Stimulated activated naive B cell treated with anti-CD40 and anti-IgM and Interleukin-4, amounts not matched to agents 10 μg/mL and 1 μg/mL and 100 μg/mL, for 72 hours (primary cell): ENCODE data around the gene MED13.
"Not testable (repeated sequence)": the region's sequence is repeated elsewhere in the genome, so short reads cannot be mapped to it uniquely, and the experiment has no call there.

Source experiments
- ATAC-seq, 2 donors: fragments of 150-1000 bp; cut with Tn5 transposase; replicated peaks; 2 replicates each; pipeline ENCODE4 v1.10.0; 2021; ENCODE audit warnings: moderate library complexity in 1 of 2
- DNase-seq: peaks from one replicate; pipeline ENCODE4 v3.0.0; 2021
- H3K27ac Mint-ChIP-seq: one replicate; pipeline ENCODE4 v1.8.0; 2022; ENCODE audit warnings: mild to moderate bottlenecking, mixed read lengths
- H3K27me3 Mint-ChIP-seq, 2 donors: one replicate each; pipeline ENCODE4 v1.8.0; 2022; ENCODE audit warnings: mixed read lengths in 2 of 2
- H3K36me3 Mint-ChIP-seq, 2 donors: one replicate each; pipeline ENCODE4 v1.8.0; 2022; ENCODE audit warnings: mixed read lengths in 2 of 2, mild to moderate bottlenecking in 1 of 2
- H3K4me1 Mint-ChIP-seq, 2 donors: one replicate each; pipeline ENCODE4 v1.8.0; 2022; ENCODE audit warnings: mixed read lengths in 2 of 2, mild to moderate bottlenecking in 1 of 2
- H3K4me3 Mint-ChIP-seq, 2 donors: one replicate each; pipeline ENCODE4 v1.8.0; 2022; ENCODE audit warnings: mild to moderate bottlenecking in 2 of 2, mixed read lengths in 2 of 2, moderate library complexity in 1 of 2
- H3K9me3 Mint-ChIP-seq, 2 donors: one replicate each; pipeline ENCODE4 v1.8.0; 2022; ENCODE audit warnings: mixed read lengths in 2 of 2, mild to moderate bottlenecking in 1 of 2

The MED13 gene

GRCh38 chr17:61926826-61927207 lies 138.3 kb downstream of the MED13 start:
- H3K9me3 Mint-ChIP-seq: peaks cover 0 to 1% of the 10 kb centered on the region in 2 donors
- no peak for ATAC-seq
- H3K27me3 Mint-ChIP-seq: no peaks in the 10 kb centered on the region
- H3K4me3 Mint-ChIP-seq: peak overlapping the region; percentile 84 to 95
- peak overlapping the region; percentile 97 for H3K27ac Mint-ChIP-seq
- H3K36me3 Mint-ChIP-seq: peaks cover 0 to 11% of the 10 kb centered on the region in 2 donors
- peaks cover 8 to 14% of the 10 kb centered on the region in 2 donors for H3K4me1 Mint-ChIP-seq
- DNase-seq: no peak

GRCh38 chr17:61915162-61915561 lies 149.9 kb downstream of the MED13 start:
- H3K4me1 Mint-ChIP-seq, H3K27ac Mint-ChIP-seq, H3K9me3 Mint-ChIP-seq, H3K4me3 Mint-ChIP-seq, ATAC-seq, DNase-seq, H3K27me3 Mint-ChIP-seq: not testable (repeated sequence)
- peaks cover 34 to 45% of the 10 kb centered on the region in 2 donors for H3K36me3 Mint-ChIP-seq

- no peaks in the 10 kb centered on the region for H3K9me3 Mint-ChIP-seq
- no peaks in the 10 kb centered on the region for H3K4me1 Mint-ChIP-seq
- DNase-seq (no peak), ATAC-seq (no peak)
- no peak overlapping the region for H3K27ac Mint-ChIP-seq
- no peak overlapping the region for H3K4me3 Mint-ChIP-seq
- peaks cover 26 to 37% of the 10 kb centered on the region in 2 donors for H3K36me3 Mint-ChIP-seq
- H3K27me3 Mint-ChIP-seq: no peaks in the 10 kb centered on the region
Observed at GRCh38 chr17:61908292-61909037, 156.6 kb downstream of the MED13 start.

GRCh38 chr17:61907361-61907760 lies 157.7 kb downstream of the MED13 start:
- Mint-ChIP-seq H3K27me3 (no peaks in the 10 kb centered on the region), H3K4me3 (no peak overlapping the region), H3K4me1 (no peaks in the 10 kb centered on the region), H3K36me3 (peaks cover 33 to 45% of the 10 kb centered on the region in 2 donors), H3K9me3 (no peaks in the 10 kb centered on the region), H3K27ac (no peak overlapping the region)
- ATAC-seq: no peak
- no peak for DNase-seq

GRCh38 chr17:61904094-61904710 lies 160.9 kb downstream of the MED13 start:
- Mint-ChIP-seq H3K9me3 (no peaks in the 10 kb centered on the region), H3K4me3 (no peak overlapping the region), H3K27ac (no peak overlapping the region), H3K4me1 (no peaks in the 10 kb centered on the region), H3K36me3 (peaks cover 30 to 41% of the 10 kb centered on the region in 2 donors), H3K27me3 (no peaks in the 10 kb centered on the region)
- DNase-seq: no peak
- ATAC-seq: peak; percentile 55

- DNase-seq (no peak), ATAC-seq (no peak)
- no peaks in the 10 kb centered on the region for H3K9me3 Mint-ChIP-seq
- H3K4me3 Mint-ChIP-seq: no peak overlapping the region
- H3K27me3 Mint-ChIP-seq: no peaks in the 10 kb centered on the region
- H3K27ac Mint-ChIP-seq: no peak overlapping the region
- no peaks in the 10 kb centered on the region for H3K4me1 Mint-ChIP-seq
- H3K36me3 Mint-ChIP-seq: peaks cover 30 to 41% of the 10 kb centered on the region in 2 donors
Observed at GRCh38 chr17:61903251-61903650, 161.8 kb downstream of the MED13 start.

- ATAC-seq (no peak), DNase-seq (no peak)
- Mint-ChIP-seq H3K9me3 (no peaks in the 10 kb centered on the region), H3K4me3 (no peak overlapping the region), H3K36me3 (peaks cover 21 to 27% of the 10 kb centered on the region in 2 donors), H3K4me1 (no peaks in the 10 kb centered on the region), H3K27ac (no peak overlapping the region), H3K27me3 (no peaks in the 10 kb centered on the region)
Observed at GRCh38 chr17:61897548-61898180, 167.4 kb downstream of the MED13 start.

- Mint-ChIP-seq H3K36me3 (peaks cover 16 to 25% of the 10 kb centered on the region in 2 donors), H3K9me3 (no peaks in the 10 kb centered on the region), H3K4me3 (no peak overlapping the region), H3K4me1 (no peaks in the 10 kb centered on the region), H3K27me3 (no peaks in the 10 kb centered on the region), H3K27ac (no peak overlapping the region)
- no peak for DNase-seq
- ATAC-seq: no peak
Observed at GRCh38 chr17:61895391-61895790, 169.7 kb downstream of the MED13 start.

GRCh38 chr17:61894310-61894709 lies 170.8 kb downstream of the MED13 start:
- DNase-seq, H3K27me3 Mint-ChIP-seq, H3K4me1 Mint-ChIP-seq, H3K4me3 Mint-ChIP-seq, ATAC-seq, H3K9me3 Mint-ChIP-seq, H3K27ac Mint-ChIP-seq: not testable (repeated sequence)
- H3K36me3 Mint-ChIP-seq: peaks cover 13 to 21% of the 10 kb centered on the region in 2 donors
